ENCODE data around the gene PDE3A. TPM values are rescaled to one million over a fixed set of nuclear protein-coding genes. Genes with fewer than 3 reads are reported as not detected.
A peak's percentile ranks its signal among the peaks of the same experiment; 100 is the strongest.

PDE3A gene
- total RNA-seq, 4 donors from 2014 or later = 7.7 to 75.8 (median 18.7) TPM

DNA sequence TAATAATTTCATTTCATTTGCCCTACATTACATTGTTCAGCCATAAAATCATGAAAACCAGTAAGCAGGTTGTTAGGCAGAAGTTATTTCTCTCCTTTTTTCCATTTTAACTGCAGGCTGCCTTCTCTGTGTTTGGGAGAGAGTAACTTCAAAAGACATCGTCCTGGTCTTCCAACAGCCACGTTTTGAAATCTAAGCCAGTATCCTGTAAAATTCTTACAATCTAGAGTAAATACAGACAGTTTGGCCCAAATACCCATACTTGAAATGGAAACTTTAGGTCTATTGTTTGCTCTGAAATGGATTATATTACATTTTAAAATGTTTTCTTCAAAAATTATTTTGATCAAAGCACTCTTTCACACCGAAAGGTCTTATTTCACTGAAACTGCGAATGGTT, 260.7 kb downstream of the PDE3A start:
- TF ChIP-seq, protein P1, sequence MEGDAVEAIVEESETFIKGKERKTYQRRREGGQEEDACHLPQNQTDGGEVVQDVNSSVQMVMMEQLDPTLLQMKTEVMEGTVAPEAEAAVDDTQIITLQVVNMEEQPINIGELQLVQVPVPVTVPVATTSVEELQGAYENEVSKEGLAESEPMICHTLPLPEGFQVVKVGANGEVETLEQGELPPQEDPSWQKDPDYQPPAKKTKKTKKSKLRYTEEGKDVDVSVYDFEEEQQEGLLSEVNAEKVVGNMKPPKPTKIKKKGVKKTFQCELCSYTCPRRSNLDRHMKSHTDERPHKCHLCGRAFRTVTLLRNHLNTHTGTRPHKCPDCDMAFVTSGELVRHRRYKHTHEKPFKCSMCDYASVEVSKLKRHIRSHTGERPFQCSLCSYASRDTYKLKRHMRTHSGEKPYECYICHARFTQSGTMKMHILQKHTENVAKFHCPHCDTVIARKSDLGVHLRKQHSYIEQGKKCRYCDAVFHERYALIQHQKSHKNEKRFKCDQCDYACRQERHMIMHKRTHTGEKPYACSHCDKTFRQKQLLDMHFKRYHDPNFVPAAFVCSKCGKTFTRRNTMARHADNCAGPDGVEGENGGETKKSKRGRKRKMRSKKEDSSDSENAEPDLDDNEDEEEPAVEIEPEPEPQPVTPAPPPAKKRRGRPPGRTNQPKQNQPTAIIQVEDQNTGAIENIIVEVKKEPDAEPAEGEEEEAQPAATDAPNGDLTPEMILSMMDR (IDR thresholded peaks at IDR 0.05) = no peak
- no peak for TF ChIP-seq POLR2A (IDR thresholded peaks at IDR 0.05)
- intact Hi-C loops (cut with DNase I; ENCODE audit: low total_unique reads) = no loop called here
- DNase-seq = no peak
- peak overlapping the region; percentile 21 to 55 for H3K27ac ChIP-seq
- no peaks in the 10 kb centered on the region for H3K27me3 ChIP-seq
- peaks cover 0 to 4% of the 10 kb centered on the region in 2 donors for H3K4me1 ChIP-seq
- no peaks in the 10 kb centered on the region for H3K9me3 ChIP-seq
- no peak overlapping the region for H3K4me3 ChIP-seq
- no peaks in the 10 kb centered on the region for H3K36me3 ChIP-seq

DNA sequence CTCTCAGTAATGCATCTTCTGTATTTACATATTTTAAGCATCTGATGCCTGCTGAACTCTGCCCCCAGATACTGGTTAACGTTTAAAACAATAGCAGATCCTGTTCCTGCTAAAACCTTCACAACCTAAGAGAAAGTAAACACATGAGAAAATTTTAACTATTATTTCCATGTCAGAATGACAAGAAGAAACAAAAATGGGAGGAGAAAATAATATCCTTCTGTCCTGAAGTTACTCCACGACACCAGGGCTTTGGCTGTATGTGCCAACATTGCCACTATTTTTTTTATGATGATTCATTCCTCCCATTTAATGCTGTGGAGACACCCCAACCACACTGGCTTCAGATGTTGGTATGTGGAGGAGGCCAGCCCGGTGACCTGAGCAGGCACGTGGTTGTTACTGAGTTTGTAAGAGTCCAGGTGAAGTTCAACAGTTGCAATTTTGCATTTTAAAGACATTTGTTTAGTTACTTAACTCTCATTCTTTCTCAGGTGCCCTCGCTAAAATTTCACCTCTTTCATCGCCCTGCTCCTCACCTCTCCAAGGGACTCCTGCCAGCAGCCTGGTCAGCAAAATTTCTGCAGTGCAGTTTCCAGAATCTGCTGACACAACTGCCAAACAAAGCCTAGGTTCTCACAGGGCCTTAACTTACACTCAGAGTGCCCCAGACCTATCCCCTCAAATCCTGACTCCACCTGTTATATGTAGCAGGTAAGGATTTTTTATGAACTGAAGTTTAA, 261.2 kb downstream of the PDE3A start:
- no peaks in the 10 kb centered on the region for H3K36me3 ChIP-seq
- DNase-seq = no peak
- intact Hi-C loops (cut with DNase I; ENCODE audit: low total_unique reads) = no loop called here
- no peaks in the 10 kb centered on the region for H3K9me3 ChIP-seq
- peak overlapping the region; percentile 21 to 55 for H3K27ac ChIP-seq
- TF ChIP-seq POLR2A (IDR thresholded peaks at IDR 0.05) = no peak
- TF ChIP-seq, protein P1 (IDR thresholded peaks at IDR 0.05) = no peak
- no peak overlapping the region for H3K4me3 ChIP-seq
- H3K27me3 ChIP-seq = no peaks in the 10 kb centered on the region
- peaks cover 0 to 4% of the 10 kb centered on the region in 2 donors for H3K4me1 ChIP-seq

DNA sequence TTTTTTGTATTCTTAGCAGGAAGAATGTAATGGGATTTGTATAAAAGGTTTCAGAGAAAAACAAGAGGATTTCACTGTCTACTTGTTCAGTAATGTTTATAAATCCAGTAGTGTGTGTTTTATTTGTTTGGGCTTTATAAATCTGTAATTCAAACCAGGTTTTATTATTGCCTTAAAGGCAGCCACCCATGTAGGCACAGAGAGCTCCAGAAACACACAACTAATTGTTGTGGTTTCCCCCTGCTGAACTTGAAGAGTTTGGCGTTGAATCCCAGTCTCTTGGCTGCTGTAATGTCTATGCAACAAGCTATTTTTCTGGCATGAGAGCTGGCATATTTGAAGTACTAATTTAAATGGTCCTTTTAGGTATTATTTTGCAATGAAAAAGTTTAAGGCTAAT, 263.4 kb downstream of the PDE3A start:
- Histone ChIP-seq H3K9me3 (no peaks in the 10 kb centered on the region), H3K27me3 (no peaks in the 10 kb centered on the region), H3K4me3 (no peak overlapping the region), H3K4me1 (peaks cover 0 to 4% of the 10 kb centered on the region in 2 donors), H3K36me3 (no peaks in the 10 kb centered on the region), H3K27ac (no peak overlapping the region)
- intact Hi-C loops (cut with DNase I; ENCODE audit: low total_unique reads) = no loop called here
- no peak for DNase-seq
- TF ChIP-seq, protein P1 (IDR thresholded peaks at IDR 0.05) = no peak
- TF ChIP-seq POLR2A (IDR thresholded peaks at IDR 0.05) = no peak

DNA sequence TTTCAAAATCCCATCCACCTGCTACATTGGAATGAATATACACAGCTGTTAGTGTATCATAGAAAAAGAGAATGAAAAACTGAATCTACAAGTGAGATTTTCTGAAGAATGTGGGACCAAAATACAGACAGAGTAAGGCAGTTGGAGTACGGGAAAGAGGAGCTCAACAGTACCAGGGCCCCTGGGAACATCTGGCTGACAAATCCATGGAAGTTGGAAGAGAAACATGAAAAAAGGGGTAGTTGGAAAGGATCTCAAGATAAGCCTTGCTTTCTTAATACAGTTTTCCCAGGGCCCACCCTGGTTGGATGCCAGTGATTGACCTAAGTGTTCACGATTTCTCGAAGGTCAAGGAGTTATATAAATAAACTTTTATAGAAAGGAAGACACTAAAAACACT, 272.8 kb downstream of the PDE3A start:
- H3K27ac ChIP-seq = no peak overlapping the region
- H3K4me3 ChIP-seq = no peak overlapping the region
- no peaks in the 10 kb centered on the region for H3K27me3 ChIP-seq
- no peaks in the 10 kb centered on the region for H3K4me1 ChIP-seq
- intact Hi-C loops (cut with DNase I; ENCODE audit: low total_unique reads) = no loop called here
- DNase-seq = no peak
- H3K36me3 ChIP-seq = no peaks in the 10 kb centered on the region
- no peaks in the 10 kb centered on the region for H3K9me3 ChIP-seq
- TF ChIP-seq POLR2A (IDR thresholded peaks at IDR 0.05) = no peak
- TF ChIP-seq, protein P1 (IDR thresholded peaks at IDR 0.05) = no peak

DNA sequence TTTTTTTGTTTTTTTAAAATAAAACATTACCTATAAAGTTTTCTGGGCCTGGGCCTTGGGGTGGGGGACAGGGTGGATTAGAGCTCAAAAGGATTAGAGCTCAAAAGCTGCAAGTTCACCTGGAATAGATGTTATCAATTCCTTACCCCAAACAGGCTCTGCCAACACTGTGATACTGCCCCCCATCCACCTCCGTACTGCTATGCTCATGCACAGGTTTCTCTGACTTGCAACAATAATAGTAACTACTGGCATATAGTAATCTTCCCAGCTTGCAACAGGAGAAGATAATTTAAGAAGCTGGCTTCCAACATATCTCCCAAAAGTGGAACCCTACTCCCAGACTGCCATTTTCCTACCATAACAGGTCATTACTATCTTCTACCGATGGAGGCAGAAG, 275.5 kb downstream of the PDE3A start:
- DNase-seq = no peak
- no peak for TF ChIP-seq POLR2A (IDR thresholded peaks at IDR 0.05)
- TF ChIP-seq, protein P1 (IDR thresholded peaks at IDR 0.05) = no peak
- Histone ChIP-seq H3K4me1 (no peaks in the 10 kb centered on the region), H3K27me3 (no peaks in the 10 kb centered on the region), H3K9me3 (no peaks in the 10 kb centered on the region), H3K36me3 (no peaks in the 10 kb centered on the region), H3K4me3 (no peak overlapping the region), H3K27ac (no peak overlapping the region)
- intact Hi-C loops (cut with DNase I; ENCODE audit: low total_unique reads) = no loop called here
